H1 (cell line): ENCODE results near the gene NOM1. TPM values are rescaled to one million over a fixed set of nuclear protein-coding genes. Genes with fewer than 3 reads are reported as not detected.

Experiments used
- CTCF ChIA-PET: fragments of 300-600 bp; sonication (Branson Sonifier 250); formaldehyde crosslinking; loops from one replicate; lab custom pipeline; 2021; ENCODE audit not compliant: partially characterized antibody; lab: Charles Lee
- POLR2A ChIA-PET: fragments of 300-600 bp; sonication (Branson Sonifier 250); formaldehyde crosslinking; loops from one replicate; lab custom pipeline; 2021; ENCODE audit warnings: inconsistent platforms; ENCODE audit not compliant: partially characterized antibody; lab: Charles Lee
- DNase-seq, 2 experiments: peaks; one replicate each; pipeline versions ENCODE4 v3.0.0 to v3.0.0-alpha.2; 2010 to 2022; ENCODE audit warnings: low spot score in 2 of 2, low read depth in 1 of 2, mixed read lengths in 1 of 2
- FAIRE-seq: peaks from 2 replicates; lab custom pipeline; 2011; peaks lifted over from hg19 to GRCh38; lab: Jason Lieb, UNC
- H2AFZ ChIP-seq: 2 replicates; pipeline ENCODE4 v1.8.1; 2012; ENCODE audit warnings: low read length, inconsistent platforms
- H2AK5ac ChIP-seq: 2 replicates; pipeline ENCODE4 v1.6.1; 2013; ENCODE audit warnings: low read depth, low read length
- H2BK120ac ChIP-seq: replicated peaks from 2 replicates; pipeline ENCODE3; 2013; ENCODE audit warnings: low read depth, low read length, inconsistent platforms
- H2BK12ac ChIP-seq: 2 replicates; pipeline ENCODE4 v1.6.1; 2013; ENCODE audit warnings: low read depth, low read length
- H2BK15ac ChIP-seq: 2 replicates; pipeline ENCODE4 v1.6.1; 2013; ENCODE audit warnings: low read length
- H2BK20ac ChIP-seq: 2 replicates; pipeline ENCODE4 v1.6.1; 2013; ENCODE audit warnings: low read length
- H2BK5ac ChIP-seq: 2 replicates; pipeline ENCODE4 v1.6.1; 2013; ENCODE audit warnings: low read depth, low read length
- H3K14ac ChIP-seq: 2 replicates; pipeline ENCODE4 v1.6.1; 2013; ENCODE audit warnings: inconsistent platforms; ENCODE audit not compliant: insufficient read length
- H3K18ac ChIP-seq: 2 replicates; pipeline ENCODE4 v1.6.1; 2013; ENCODE audit warnings: low read length; ENCODE audit errors: extremely low read depth
- H3K23ac ChIP-seq: 2 replicates; pipeline ENCODE4 v1.6.1; 2013; ENCODE audit warnings: inconsistent platforms; ENCODE audit not compliant: insufficient read length
- H3K23me2 ChIP-seq: 2 replicates; pipeline ENCODE4 v1.6.1; 2013; ENCODE audit warnings: low read depth, low read length
- H3K27ac ChIP-seq: 2 replicates; pipeline ENCODE4 v1.6.1; 2011; ENCODE audit warnings: low read depth, low read length, inconsistent platforms
- H3K27me3 ChIP-seq, 4 experiments: replicated peaks in 1 of 4; 1 replicate in 1 of 4; 2 replicates in 3 of 4; pipeline versions ENCODE4 v1.6.1 to v1.8.1; 2011 to 2013; ENCODE audit warnings: low read length in 3 of 4, mild to moderate bottlenecking in 3 of 4, inconsistent platforms in 2 of 4, mixed read lengths in 2 of 4, moderate library complexity in 1 of 4; ENCODE audit not compliant: control insufficient read depth in 3 of 4, insufficient read depth in 3 of 4; ENCODE audit errors: extremely low read depth in 1 of 4
- H3K36me3 ChIP-seq, 4 experiments: 2 replicates each; pipeline versions ENCODE4 v1.6.1 to v1.8.1; 2011 to 2013; ENCODE audit warnings: mild to moderate bottlenecking in 4 of 4, low read length in 3 of 4, moderate library complexity in 2 of 4, control low read depth in 1 of 4, inconsistent platforms in 1 of 4; ENCODE audit not compliant: insufficient read depth in 4 of 4, control insufficient read depth in 2 of 4
- H3K4ac ChIP-seq: replicated peaks from 2 replicates; pipeline ENCODE3; 2013; ENCODE audit warnings: low read length, low read depth, mixed read lengths, inconsistent platforms; ENCODE audit not compliant: insufficient read length
- H3K4me1 ChIP-seq, 4 experiments: replicated peaks in 1 of 4; 1 replicate in 1 of 4; 2 replicates in 3 of 4; pipeline versions ENCODE4 v1.6.1 to v1.8.1; 2011 to 2013; ENCODE audit warnings: low read length in 3 of 4, inconsistent platforms in 2 of 4, mixed read lengths in 1 of 4; ENCODE audit not compliant: insufficient read depth in 4 of 4, control insufficient read depth in 3 of 4
- H3K4me2 ChIP-seq, 2 experiments: 2 replicates each; pipeline versions ENCODE4 v1.6.1 to v1.8.1; 2011 to 2013; ENCODE audit warnings: low read depth in 2 of 2, low read length in 2 of 2, control low read depth in 1 of 2, inconsistent platforms in 1 of 2, mild to moderate bottlenecking in 1 of 2; ENCODE audit not compliant: insufficient read depth in 1 of 2
- H3K4me3 ChIP-seq, 4 experiments: fragments of 200-600, 300-600 bp in 1 of 4; sonication (generic), shearing (Covaris generic), sonication (Bioruptor Twin) in 1 of 4; 2 replicates each; pipeline versions ENCODE4 v1.5.1 to v1.8.1; 2011 to 2016; ENCODE audit warnings: low read length in 4 of 4, low read depth in 3 of 4, control low read depth in 2 of 4, inconsistent platforms in 2 of 4, mild to moderate bottlenecking in 2 of 4, mixed read lengths in 1 of 4, moderate library complexity in 1 of 4; ENCODE audit not compliant: insufficient read depth in 2 of 4; ENCODE audit errors: extremely low read depth in 1 of 4
- H3K56ac ChIP-seq: replicated peaks from 2 replicates; pipeline ENCODE3; 2013; ENCODE audit warnings: low read depth, mild to moderate bottlenecking, mixed read lengths, low read length, inconsistent platforms; ENCODE audit not compliant: insufficient read length
- H3K79me1 ChIP-seq: 2 replicates; pipeline ENCODE4 v1.6.1; 2013; ENCODE audit warnings: low read depth, low read length, control low read depth
- H3K79me2 ChIP-seq, 2 experiments: 2 replicates each; pipeline versions ENCODE4 v1.6.1 to v1.8.1; 2012 to 2013; ENCODE audit warnings: low read length in 2 of 2, mild to moderate bottlenecking in 2 of 2, inconsistent platforms in 1 of 2; ENCODE audit not compliant: insufficient read depth in 2 of 2, control insufficient read depth in 1 of 2
- H3K9ac ChIP-seq, 4 experiments: replicated peaks in 1 of 4; 1 replicate in 1 of 4; 2 replicates in 3 of 4; pipeline versions ENCODE4 v1.6.1 to v1.8.1; 2011 to 2013; ENCODE audit warnings: low read depth in 3 of 4, low read length in 3 of 4, control low read depth in 2 of 4, mild to moderate bottlenecking in 2 of 4, moderate library complexity in 2 of 4, inconsistent platforms in 1 of 4; ENCODE audit errors: extremely low read depth in 1 of 4
- H3K9me3 ChIP-seq, 2 experiments: 2 replicates each; pipeline versions ENCODE4 v1.6.1 to v1.8.1; 2012 to 2013; ENCODE audit warnings: mild to moderate bottlenecking in 2 of 2, moderate library complexity in 2 of 2, control low read depth in 1 of 2, inconsistent platforms in 1 of 2, low read depth in 1 of 2, low read length in 1 of 2, mixed read lengths in 1 of 2; ENCODE audit not compliant: insufficient read depth in 2 of 2
- H4K20me1 ChIP-seq, 2 experiments: replicated peaks in 1 of 2; 2 replicates each; pipeline versions ENCODE3 to v1.8.1; 2011 to 2013; ENCODE audit warnings: inconsistent platforms in 2 of 2, low read length in 2 of 2, mild to moderate bottlenecking in 1 of 2; ENCODE audit not compliant: insufficient read depth in 2 of 2, control insufficient read depth in 1 of 2
- H4K5ac ChIP-seq: 2 replicates; pipeline ENCODE4 v1.6.1; 2013; ENCODE audit warnings: low read length, low read depth, mixed read lengths, inconsistent platforms; ENCODE audit not compliant: insufficient read length
- H4K8ac ChIP-seq: 2 replicates; pipeline ENCODE4 v1.8.0; 2013; ENCODE audit warnings: mild to moderate bottlenecking, moderate library complexity, low read length, inconsistent platforms; ENCODE audit not compliant: insufficient read depth; ENCODE audit errors: extremely low read depth
- H4K91ac ChIP-seq: replicated peaks from 2 replicates; pipeline ENCODE3; 2013; ENCODE audit warnings: low read length, mixed read lengths, inconsistent platforms; ENCODE audit not compliant: insufficient read length
- KDM1A ChIP-seq: fragments of 200-600, 300-600 bp; sonication (generic); IDR thresholded peaks from 2 replicates; pipeline ENCODE4 v1.7.1; 2016; ENCODE audit warnings: mild to moderate bottlenecking, low read length, borderline replicate concordance
- KDM5A ChIP-seq: fragments of 200-600 bp; IDR thresholded peaks from 2 replicates; pipeline ENCODE4 v1.7.1; 2012; ENCODE audit warnings: mild to moderate bottlenecking, low read length, inconsistent platforms, mixed read lengths
- NRF1 ChIP-seq: IDR thresholded peaks from 2 replicates; pipeline ENCODE4 v1.6.1; 2011; ENCODE audit warnings: mild to moderate bottlenecking, low read depth, low read length, improper control_type of control experiment
- RFX5 ChIP-seq: IDR thresholded peaks from 2 replicates; pipeline ENCODE4 v1.6.1; 2011; ENCODE audit warnings: low read depth, low read length, improper control_type of control experiment, borderline replicate concordance
- SIX5 ChIP-seq: IDR thresholded peaks from 2 replicates; pipeline ENCODE4 v1.6.1; 2011; ENCODE audit warnings: mild to moderate bottlenecking, low read depth, low read length
- SP4 ChIP-seq: IDR thresholded peaks from 2 replicates; pipeline ENCODE4 v1.6.1; 2012; ENCODE audit warnings: low read length, inconsistent platforms
- USF2 ChIP-seq: IDR thresholded peaks from 2 replicates; pipeline ENCODE4 v1.6.1; 2011; ENCODE audit warnings: low read length, improper control_type of control experiment
- WGBS, 2 experiments: shearing (Covaris generic) in 1 of 2; methylation state at CpG; one replicate each; pipeline versions ENCODE4 v1.1.6 to v1.1.7; 2013 to 2015; ENCODE audit warnings: low lambda C conversion rate in 2 of 2, mixed read lengths in 2 of 2, inconsistent platforms in 1 of 2, low coverage in 1 of 2, missing lambda C conversion rate in 1 of 2; ENCODE audit not compliant: insufficient replicate concordance in 2 of 2, insufficient coverage in 1 of 2, insufficient read length in 1 of 2; ENCODE audit errors: extremely low coverage in 1 of 2, missing lambda C conversion rate in 1 of 2; 5-methylcytosine and 5-hydroxymethylcytosine counted together
- polyA plus RNA-seq, 7 experiments: library from polyadenylated mRNA; depleted of rRNA in 3 of 7; stranded (reverse) in 5 of 7; unstranded in 2 of 7; fragments of >200 nt in 5 of 7; fragments of 200-250 nt in 2 of 7; gene quantifications; 1 replicate in 5 of 7; 2 replicates in 1 of 7; 4 replicates in 1 of 7; pipeline versions ENCODE4 v1.2.1 to v1.2.3, GENCODE V29; 2011 to 2013; ENCODE audit warnings: missing spikeins in 2 of 7, mixed read lengths in 2 of 7
- total RNA-seq: library from RNA; stranded (reverse); fragmentation: NEBNext Ultra II Directional; extraction: Animal tissue kit (Norgen Biotek cat#: 25700); gene quantifications from 2 replicates; pipeline ENCODE4 v1.2.1, GENCODE V29; 2021
- TF ChIP-seq, protein P1 (sequence below): IDR thresholded peaks from 2 replicates; pipeline ENCODE4 v1.6.1; 2012; ENCODE audit warnings: inconsistent platforms

NOM1 gene
- total and polyA plus RNA-seq, 2 of the 8 experiments (the other 6 are each of a cell fraction or from before 2014, with no cell fraction given), result 10.6 to 29.1 TPM

GRCh38 chr7:156954941-156955340 lies 5.4 kb downstream of the NOM1 start:
- Histone ChIP-seq H3K4me2 (no peak overlapping the region), H4K5ac (no peak overlapping the region), H2BK120ac (no peak overlapping the region), H4K20me1 (peaks cover 17 to 28% of the 10 kb centered on the region in 2 experiments), H2BK12ac (no peak overlapping the region), H3K56ac (no peak overlapping the region), H3K27ac (no peak overlapping the region; the same call in 1 of the 2 replicates), H3K4ac (no peak overlapping the region), H3K36me3 (peaks cover 32 to 68% (median 59%) of the 10 kb centered on the region in 4 experiments), H3K23ac (no peak overlapping the region), H2BK20ac (no peak overlapping the region), H3K4me3 (no peak overlapping the region), H2BK5ac (no peak overlapping the region), H3K79me1 (peaks cover 14% of the 10 kb centered on the region), H3K27me3 (no peaks in the 10 kb centered on the region), H2BK15ac (no peak overlapping the region), H3K14ac (no peak overlapping the region), H3K4me1 (peaks cover 0 to 7% (median 1%) of the 10 kb centered on the region in 4 experiments; a peak in 6 of 7 replicates), H3K9me3 (no peaks in the 10 kb centered on the region), H3K18ac (no peak overlapping the region), H4K8ac (no peak overlapping the region), H3K9ac (no peak overlapping the region), H3K23me2 (peaks cover 10% of the 10 kb centered on the region), H3K79me2 (peaks cover 15 to 64% of the 10 kb centered on the region in 2 experiments), H2AFZ (no peak overlapping the region), H2AK5ac (no peak overlapping the region), H4K91ac (no peak overlapping the region)
- TF ChIP-seq RFX5, result no peak
- no peak for TF ChIP-seq NRF1
- TF ChIP-seq SIX5, result no peak
- TF ChIP-seq, protein P1, sequence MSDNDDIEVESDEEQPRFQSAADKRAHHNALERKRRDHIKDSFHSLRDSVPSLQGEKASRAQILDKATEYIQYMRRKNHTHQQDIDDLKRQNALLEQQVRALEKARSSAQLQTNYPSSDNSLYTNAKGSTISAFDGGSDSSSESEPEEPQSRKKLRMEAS, result no peak
- no peak for TF ChIP-seq SP4
- TF ChIP-seq USF2, result no peak
- no peak for TF ChIP-seq KDM1A
- no peak for TF ChIP-seq KDM5A
- DNase-seq (no peak), FAIRE-seq (no peak)
- 90% methylated on average over 2 of the region's 2 CpGs; no CpG with 5 or more reads in 1 of the 2 experiments for WGBS, 2 experiments
- CTCF ChIA-PET, result no interaction called here
- POLR2A ChIA-PET, result no interaction called here
